MM.1S (cell line): ENCODE results near the gene KCNQ1.

ENCODE experiments used
- DNase-seq: peaks from one replicate; pipeline ENCODE4 v3.0.0-alpha.2; 2015
- H2AFZ ChIP-seq: fragments of 300-600 bp; sonication (generic); 2 replicates; pipeline ENCODE4 v1.6.0; 2016; ENCODE audit warnings: antibody characterized with exemption, low read length
- H3F3A ChIP-seq: fragments of 300-600 bp; sonication (generic); 2 replicates; pipeline ENCODE4 v1.6.1; 2016; ENCODE audit warnings: mild to moderate bottlenecking, antibody characterized with exemption, low read length, moderate library complexity, mixed read lengths; ENCODE audit not compliant: insufficient read depth
- H3K27ac ChIP-seq: fragments of 300-600 bp; sonication (generic); 2 replicates; pipeline ENCODE4 v1.5.1; 2016; ENCODE audit warnings: mild to moderate bottlenecking, low read length
- H3K27me3 ChIP-seq: fragments of 300-600 bp; sonication (generic); replicated peaks from 2 replicates; pipeline ENCODE4 v1.6.0; 2016; ENCODE audit warnings: low read length; ENCODE audit not compliant: insufficient read depth
- H3K36me3 ChIP-seq: fragments of 300-600 bp; sonication (generic); replicated peaks from 2 replicates; pipeline ENCODE4 v1.6.1; 2016; ENCODE audit warnings: mild to moderate bottlenecking, low read length, mixed read lengths; ENCODE audit not compliant: insufficient read depth
- H3K4me1 ChIP-seq: fragments of 300-600 bp; sonication (generic); 2 replicates; pipeline ENCODE4 v1.6.1; 2016; ENCODE audit warnings: low read length, mixed read lengths
- H3K4me2 ChIP-seq: fragments of 300-600 bp; sonication (generic); 2 replicates; pipeline ENCODE4 v1.6.0; 2016; ENCODE audit warnings: low read depth, low read length
- H3K4me3 ChIP-seq: fragments of 300-600 bp; sonication (generic); 2 replicates; pipeline ENCODE4 v1.5.1; 2016; ENCODE audit warnings: low read length, mixed read lengths
- H3K79me2 ChIP-seq: fragments of 300-600 bp; sonication (generic); 2 replicates; pipeline ENCODE4 v1.6.1; 2016; ENCODE audit warnings: mixed run types, low read length, mixed read lengths
- H3K9ac ChIP-seq: fragments of 300-600 bp; sonication (generic); 2 replicates; pipeline ENCODE4 v1.6.1; 2016; ENCODE audit warnings: low read length, mixed read lengths
- H3K9me2 ChIP-seq: fragments of 300-600 bp; sonication (generic); replicated peaks from 2 replicates; pipeline ENCODE4 v1.6.1; 2016; ENCODE audit warnings: mild to moderate bottlenecking, low read length, mixed read lengths; ENCODE audit not compliant: insufficient read depth
- H3K9me3 ChIP-seq: fragments of 300-600 bp; sonication (generic); replicated peaks from 2 replicates; pipeline ENCODE4 v1.6.1; 2016; ENCODE audit warnings: mild to moderate bottlenecking, low read length, mixed read lengths; ENCODE audit not compliant: insufficient read depth
- H4K20me1 ChIP-seq: fragments of 300-600 bp; sonication (generic); 2 replicates; pipeline ENCODE4 v1.6.1; 2016; ENCODE audit warnings: mild to moderate bottlenecking, low read length, moderate library complexity, mixed read lengths; ENCODE audit not compliant: insufficient read depth
- CTCF ChIP-seq: fragments of 300-600 bp; sonication (generic); IDR thresholded peaks from 2 replicates; pipeline ENCODE4 v1.5.1; 2016; ENCODE audit warnings: antibody characterized with exemption, low read length, mixed read lengths
- EZH2 ChIP-seq: fragments of 300-600 bp; sonication (generic); optimal IDR thresholded peaks from 2 replicates; pipeline ENCODE3; 2017; ENCODE audit warnings: low read depth, mild to moderate bottlenecking, antibody characterized with exemption, low read length, mixed read lengths
- EZH2phosphoT487 ChIP-seq: fragments of 300-600 bp; sonication (generic); IDR thresholded peaks from 2 replicates; pipeline ENCODE4 v1.6.1; 2018; ENCODE audit warnings: antibody characterized with exemption, low read length

The KCNQ1 gene

GRCh38 chr11:2774173-2775082, 329.6 kb downstream of the KCNQ1 start:
- Histone ChIP-seq H3K4me3 (no peak overlapping the region), H3K79me2 (no peaks in the 10 kb centered on the region), H3K9me3 (no peaks in the 10 kb centered on the region), H2AFZ (no peak overlapping the region), H3K4me2 (peak overlapping the region; percentile 51), H4K20me1 (no peaks in the 10 kb centered on the region), H3K9me2 (no peaks in the 10 kb centered on the region), H3K9ac (peak overlapping the region; percentile 45; the same call in 1 of the 2 replicates), H3F3A (peaks cover 32% of the 10 kb centered on the region), H3K27ac (peak overlapping the region; percentile 82), H3K27me3 (no peaks in the 10 kb centered on the region), H3K36me3 (no peaks in the 10 kb centered on the region), H3K4me1 (peaks cover 83% of the 10 kb centered on the region)
- TF ChIP-seq CTCF (no peak), EZH2 (no peak), EZH2phosphoT487 (no peak)
- DNase-seq: no peak

- Histone ChIP-seq H3K36me3 (no peaks in the 10 kb centered on the region), H3K4me3 (no peak overlapping the region), H3K27ac (peak overlapping the region; percentile 82), H3F3A (peaks cover 32% of the 10 kb centered on the region), H3K9me2 (no peaks in the 10 kb centered on the region), H4K20me1 (no peaks in the 10 kb centered on the region), H3K79me2 (no peaks in the 10 kb centered on the region), H3K9me3 (no peaks in the 10 kb centered on the region), H3K4me2 (peak overlapping the region; percentile 51), H3K27me3 (no peaks in the 10 kb centered on the region), H2AFZ (no peak overlapping the region), H3K9ac (peak overlapping the region; percentile 45; the same call in 1 of the 2 replicates), H3K4me1 (peaks cover 88% of the 10 kb centered on the region)
- no peak for TF ChIP-seq EZH2phosphoT487
- no peak for TF ChIP-seq EZH2
- TF ChIP-seq CTCF: no peak
- DNase-seq: peak; percentile 81
Measured at GRCh38 chr11:2775083-2775625, 330.3 kb downstream of the KCNQ1 start.

DNA sequence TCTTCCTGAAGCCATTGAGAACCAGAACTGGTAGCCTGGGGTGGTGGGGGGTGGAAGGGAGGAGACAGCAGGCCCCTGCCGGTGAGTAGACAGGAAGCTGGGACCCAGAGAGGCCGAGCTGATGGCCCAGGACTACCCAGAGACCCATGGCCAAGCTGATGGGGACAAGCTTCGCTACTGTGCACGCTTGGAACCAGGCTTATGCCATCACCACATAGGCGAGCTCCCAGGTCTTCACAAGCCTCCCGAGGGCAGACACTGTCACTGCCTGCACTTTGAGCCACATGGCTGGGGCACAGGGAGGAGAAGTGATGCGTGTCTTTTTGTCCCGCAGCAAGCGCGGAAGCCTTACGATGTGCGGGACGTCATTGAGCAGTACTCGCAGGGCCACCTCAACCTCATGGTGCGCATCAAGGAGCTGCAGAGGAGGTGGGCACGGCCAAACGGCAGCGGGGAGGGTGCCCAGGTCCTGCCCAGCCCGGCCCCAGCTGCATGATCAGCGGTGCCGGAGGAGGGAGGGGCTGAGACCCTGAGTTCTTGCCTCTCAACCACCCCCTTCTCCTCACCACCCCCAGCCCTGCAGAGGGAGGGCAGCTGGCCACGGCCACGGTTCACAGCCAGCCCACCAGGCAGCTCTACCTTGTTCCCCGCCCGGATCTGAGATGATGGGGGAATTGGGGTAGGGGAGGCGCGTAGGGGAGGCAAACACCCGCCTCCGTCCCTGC, 331.0 kb downstream of the KCNQ1 start:
- no peaks in the 10 kb centered on the region for H3K79me2 ChIP-seq
- no peak overlapping the region for H3K4me3 ChIP-seq
- peaks cover 32% of the 10 kb centered on the region for H3F3A ChIP-seq
- peak overlapping the region; percentile 82 for H3K27ac ChIP-seq
- H2AFZ ChIP-seq: no peak overlapping the region
- no peak for TF ChIP-seq EZH2
- H3K36me3 ChIP-seq: no peaks in the 10 kb centered on the region
- H3K9me3 ChIP-seq: no peaks in the 10 kb centered on the region
- H4K20me1 ChIP-seq: no peaks in the 10 kb centered on the region
- H3K27me3 ChIP-seq: no peaks in the 10 kb centered on the region
- H3K4me2 ChIP-seq: peak overlapping the region; percentile 51; the same call in 1 of the 2 replicates
- H3K9me2 ChIP-seq: no peaks in the 10 kb centered on the region
- peaks cover 88% of the 10 kb centered on the region for H3K4me1 ChIP-seq
- no peak for DNase-seq
- peak overlapping the region; percentile 45; the same call in 1 of the 2 replicates for H3K9ac ChIP-seq
